Neural cell (in vitro differentiated cells): ENCODE results near the gene SHQ1.

ENCODE experiments used
- EP300 ChIP-seq: fragments of 450-650 bp; conservative IDR thresholded peaks from 2 replicates; pipeline ENCODE4 v1.6.1; 2014; ENCODE audit warnings: antibody characterized with exemption, mild to moderate bottlenecking, moderate library complexity; ENCODE audit not compliant: poor library complexity, severe bottlenecking
- EZH2 ChIP-seq: fragments of 200-600, 300-800 bp; shearing (Covaris generic), sonication (generic); IDR thresholded peaks from 2 replicates; pipeline ENCODE4 v1.6.1; 2014; ENCODE audit warnings: antibody characterized with exemption, low read length, borderline replicate concordance, mild to moderate bottlenecking; ENCODE audit not compliant: insufficient read depth, poor library complexity, severe bottlenecking
- MXI1 ChIP-seq: fragments of 450-650 bp; conservative IDR thresholded peaks from 2 replicates; pipeline ENCODE4 v1.6.1; 2014; ENCODE audit warnings: antibody characterized with exemption, mild to moderate bottlenecking; ENCODE audit not compliant: poor library complexity, severe bottlenecking
- POLR2AphosphoS5 ChIP-seq: IDR thresholded peaks from 2 replicates; pipeline ENCODE4 v1.6.1; 2012
- RAD21 ChIP-seq: fragments of 450-650 bp; conservative IDR thresholded peaks from 2 replicates; pipeline ENCODE4 v1.6.1; 2014; ENCODE audit warnings: antibody characterized with exemption, mild to moderate bottlenecking, moderate library complexity
- SMC3 ChIP-seq: fragments of 450-650 bp; conservative IDR thresholded peaks from 2 replicates; pipeline ENCODE4 v1.6.1; 2014; ENCODE audit warnings: antibody characterized with exemption, mild to moderate bottlenecking, moderate library complexity; ENCODE audit not compliant: poor library complexity
- TAF1 ChIP-seq: IDR thresholded peaks from 2 replicates; pipeline ENCODE4 v1.6.1; 2012; ENCODE audit warnings: low read depth
- TF ChIP-seq, protein P1 (sequence below): fragments of 450-650 bp; IDR thresholded peaks from 2 replicates; pipeline ENCODE4 v1.5.1; 2014; ENCODE audit warnings: antibody characterized with exemption, mild to moderate bottlenecking, moderate library complexity; ENCODE audit not compliant: poor library complexity, severe bottlenecking
- TF ChIP-seq, protein P2 (sequence below): IDR thresholded peaks from 2 replicates; pipeline ENCODE4 v1.6.1; 2012; ENCODE audit warnings: borderline replicate concordance

DNA sequence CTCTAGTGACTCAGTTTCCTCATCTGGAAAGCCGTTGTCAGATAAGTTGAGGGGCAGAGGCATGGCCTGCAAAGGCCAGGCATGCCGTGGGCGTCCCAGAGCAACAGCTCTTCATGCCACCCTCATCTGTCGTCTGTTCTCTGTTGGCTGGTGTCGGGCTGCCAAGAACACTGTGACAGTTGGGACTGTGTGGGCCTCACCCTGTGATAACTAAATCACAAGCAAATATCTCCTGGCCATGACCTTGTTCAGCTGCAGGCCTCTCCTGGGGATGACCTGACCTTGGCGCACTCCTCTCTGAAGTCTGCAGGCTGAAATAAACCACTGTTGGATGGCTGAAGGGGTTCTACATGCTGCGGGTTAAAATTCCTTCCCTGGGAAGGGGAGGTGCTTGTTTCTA, 145.9 kb downstream of the SHQ1 start:
- TF ChIP-seq, protein P1, sequence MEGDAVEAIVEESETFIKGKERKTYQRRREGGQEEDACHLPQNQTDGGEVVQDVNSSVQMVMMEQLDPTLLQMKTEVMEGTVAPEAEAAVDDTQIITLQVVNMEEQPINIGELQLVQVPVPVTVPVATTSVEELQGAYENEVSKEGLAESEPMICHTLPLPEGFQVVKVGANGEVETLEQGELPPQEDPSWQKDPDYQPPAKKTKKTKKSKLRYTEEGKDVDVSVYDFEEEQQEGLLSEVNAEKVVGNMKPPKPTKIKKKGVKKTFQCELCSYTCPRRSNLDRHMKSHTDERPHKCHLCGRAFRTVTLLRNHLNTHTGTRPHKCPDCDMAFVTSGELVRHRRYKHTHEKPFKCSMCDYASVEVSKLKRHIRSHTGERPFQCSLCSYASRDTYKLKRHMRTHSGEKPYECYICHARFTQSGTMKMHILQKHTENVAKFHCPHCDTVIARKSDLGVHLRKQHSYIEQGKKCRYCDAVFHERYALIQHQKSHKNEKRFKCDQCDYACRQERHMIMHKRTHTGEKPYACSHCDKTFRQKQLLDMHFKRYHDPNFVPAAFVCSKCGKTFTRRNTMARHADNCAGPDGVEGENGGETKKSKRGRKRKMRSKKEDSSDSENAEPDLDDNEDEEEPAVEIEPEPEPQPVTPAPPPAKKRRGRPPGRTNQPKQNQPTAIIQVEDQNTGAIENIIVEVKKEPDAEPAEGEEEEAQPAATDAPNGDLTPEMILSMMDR: no peak
- TF ChIP-seq MXI1 (no peak), EZH2 (no peak), EP300 (no peak), SMC3 (no peak), RAD21 (no peak), POLR2AphosphoS5 (no peak), TAF1 (no peak)
- TF ChIP-seq, protein P2, sequence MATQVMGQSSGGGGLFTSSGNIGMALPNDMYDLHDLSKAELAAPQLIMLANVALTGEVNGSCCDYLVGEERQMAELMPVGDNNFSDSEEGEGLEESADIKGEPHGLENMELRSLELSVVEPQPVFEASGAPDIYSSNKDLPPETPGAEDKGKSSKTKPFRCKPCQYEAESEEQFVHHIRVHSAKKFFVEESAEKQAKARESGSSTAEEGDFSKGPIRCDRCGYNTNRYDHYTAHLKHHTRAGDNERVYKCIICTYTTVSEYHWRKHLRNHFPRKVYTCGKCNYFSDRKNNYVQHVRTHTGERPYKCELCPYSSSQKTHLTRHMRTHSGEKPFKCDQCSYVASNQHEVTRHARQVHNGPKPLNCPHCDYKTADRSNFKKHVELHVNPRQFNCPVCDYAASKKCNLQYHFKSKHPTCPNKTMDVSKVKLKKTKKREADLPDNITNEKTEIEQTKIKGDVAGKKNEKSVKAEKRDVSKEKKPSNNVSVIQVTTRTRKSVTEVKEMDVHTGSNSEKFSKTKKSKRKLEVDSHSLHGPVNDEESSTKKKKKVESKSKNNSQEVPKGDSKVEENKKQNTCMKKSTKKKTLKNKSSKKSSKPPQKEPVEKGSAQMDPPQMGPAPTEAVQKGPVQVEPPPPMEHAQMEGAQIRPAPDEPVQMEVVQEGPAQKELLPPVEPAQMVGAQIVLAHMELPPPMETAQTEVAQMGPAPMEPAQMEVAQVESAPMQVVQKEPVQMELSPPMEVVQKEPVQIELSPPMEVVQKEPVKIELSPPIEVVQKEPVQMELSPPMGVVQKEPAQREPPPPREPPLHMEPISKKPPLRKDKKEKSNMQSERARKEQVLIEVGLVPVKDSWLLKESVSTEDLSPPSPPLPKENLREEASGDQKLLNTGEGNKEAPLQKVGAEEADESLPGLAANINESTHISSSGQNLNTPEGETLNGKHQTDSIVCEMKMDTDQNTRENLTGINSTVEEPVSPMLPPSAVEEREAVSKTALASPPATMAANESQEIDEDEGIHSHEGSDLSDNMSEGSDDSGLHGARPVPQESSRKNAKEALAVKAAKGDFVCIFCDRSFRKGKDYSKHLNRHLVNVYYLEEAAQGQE: no peak
